HCT116 (cell line): ENCODE data around the gene KIF18B. TPM values are rescaled to one million over a fixed set of nuclear protein-coding genes. Genes with fewer than 3 reads are reported as not detected.

Source experiments
- ATAC-seq: fragments of 200-7000 bp; cut with Tn5 transposase; 2 replicates; pipeline ENCODE4 v1.9.1; 2020; ENCODE audit warnings: mild to moderate bottlenecking, moderate library complexity
- BruUV-seq: library from RNA; stranded (reverse); fragments of 400-500 nt; replicated peaks from 2 replicates; lab custom pipeline; 2021; lab: Mats Ljungman, UMichigan
- CTCF ChIA-PET: fragments of 300-600 bp; sonication (Branson Sonifier 250); formaldehyde crosslinking; loops from one replicate; lab custom pipeline; 2021; ENCODE audit warnings: antibody characterized with exemption; lab: Charles Lee
- POLR2A ChIA-PET: fragments of 300-600, 350-600 bp; sonication (Branson Sonifier 250); formaldehyde crosslinking; loops from one replicate; lab custom pipeline; 2021; ENCODE audit warnings: antibody characterized with exemption; lab: Charles Lee
- RAD21 ChIA-PET, 2 experiments: fragments of 300-600 bp; sonication (Branson Sonifier 250); formaldehyde crosslinking; loops; one replicate each; lab custom pipeline; 2023; ENCODE audit warnings: low total read pairs in 2 of 2; ENCODE audit not compliant: uncharacterized antibody in 2 of 2, unreplicated experiment in 2 of 2, low non-redundant PET in 1 of 2; lab: Charles Lee
- DNase-seq: peaks from one replicate; pipeline ENCODE4 v3.0.0-alpha.2; 2010; ENCODE audit warnings: low read depth, low spot score
- H2AFZ ChIP-seq: fragments of 200-600 bp; shearing (Covaris generic), sonication (generic); 2 replicates; pipeline ENCODE4 v1.6.1; 2017; ENCODE audit warnings: low read depth, mixed run types, mixed read lengths, antibody characterized with exemption, low read length; ENCODE audit not compliant: poor library complexity, severe bottlenecking
- H3K27ac ChIP-seq: 2 replicates; pipeline ENCODE4 v1.5.1; 2012; ENCODE audit warnings: low read depth, low read length
- H3K27me3 ChIP-seq: fragments of 200-600 bp; sonication (generic); 2 replicates; pipeline ENCODE4 v1.6.1; 2016; ENCODE audit warnings: mixed run types, low read length, mixed read lengths; ENCODE audit not compliant: insufficient read depth
- H3K36me3 ChIP-seq, 2 experiments: fragments of 200-500 bp in 1 of 2; fragments of 200-600 bp in 1 of 2; sonication (Bioruptor generic) in 1 of 2; sonication (generic) in 1 of 2; 2 replicates each; pipeline versions ENCODE4 v1.5.1 to v1.6.1; 2014 to 2016; ENCODE audit warnings: low read length in 2 of 2, inconsistent platforms in 1 of 2, mixed read lengths in 1 of 2, mixed run types in 1 of 2; ENCODE audit not compliant: insufficient read depth in 2 of 2, control insufficient read depth in 1 of 2
- H3K4me1 ChIP-seq, 2 experiments: fragments of 200-600 bp in 1 of 2; sonication (generic) in 1 of 2; 2 replicates each; pipeline versions ENCODE4 v1.5.1 to v1.6.1; 2012 to 2017; ENCODE audit warnings: low read length in 2 of 2, inconsistent platforms in 1 of 2, mild to moderate bottlenecking in 1 of 2, mixed read lengths in 1 of 2, mixed run types in 1 of 2, moderate library complexity in 1 of 2; ENCODE audit not compliant: insufficient read depth in 2 of 2, control insufficient read depth in 1 of 2
- H3K4me2 ChIP-seq: fragments of 200-600 bp; sonication (generic); 2 replicates; pipeline ENCODE4 v1.6.1; 2017; ENCODE audit warnings: mixed run types, low read length, mixed read lengths
- H3K4me3 ChIP-seq, 2 experiments: fragments of 200-600 bp in 1 of 2; sonication (generic) in 1 of 2; replicated peaks in 1 of 2; 2 replicates each; pipeline ENCODE4 v1.5.1; 2011 to 2016; ENCODE audit warnings: low read length in 2 of 2, control low read depth in 1 of 2, low read depth in 1 of 2, mild to moderate bottlenecking in 1 of 2, mixed read lengths in 1 of 2, mixed run types in 1 of 2
- H3K79me2 ChIP-seq: fragments of 200-600 bp; sonication (generic); 2 replicates; pipeline ENCODE4 v1.6.1; 2017; ENCODE audit warnings: mild to moderate bottlenecking, mixed run types, low read length, moderate library complexity, mixed read lengths; ENCODE audit not compliant: insufficient read depth
- H3K9ac ChIP-seq: fragments of 200-600 bp; sonication (generic); 2 replicates; pipeline ENCODE4 v1.6.1; 2016; ENCODE audit warnings: low read length, mixed read lengths
- H3K9me2 ChIP-seq: fragments of 200-600 bp; sonication (generic), shearing (Covaris generic); 2 replicates; pipeline ENCODE4 v1.6.1; 2017; ENCODE audit warnings: mixed run types, mild to moderate bottlenecking, moderate library complexity; ENCODE audit not compliant: insufficient read depth
- H3K9me3 ChIP-seq, 2 experiments: fragments of 200-500 bp in 1 of 2; fragments of 200-600 bp in 1 of 2; sonication (Bioruptor generic) in 1 of 2; sonication (generic) in 1 of 2; 2 replicates each; pipeline ENCODE4 v1.6.1; 2014 to 2017; ENCODE audit warnings: low read length in 2 of 2, mixed read lengths in 2 of 2, inconsistent platforms in 1 of 2, low read depth in 1 of 2, mild to moderate bottlenecking in 1 of 2, mixed run types in 1 of 2, moderate library complexity in 1 of 2; ENCODE audit not compliant: control insufficient read depth in 1 of 2, insufficient read depth in 1 of 2
- H4K20me1 ChIP-seq: fragments of 200-600 bp; sonication (generic), shearing (Covaris generic); 2 replicates; pipeline ENCODE4 v1.6.1; 2017; ENCODE audit warnings: mixed run types, mild to moderate bottlenecking, moderate library complexity; ENCODE audit not compliant: insufficient read depth
- CEBPB ChIP-seq: IDR thresholded peaks from 2 replicates; pipeline ENCODE4 v1.6.1; 2012; ENCODE audit warnings: low read depth
- EZH2 ChIP-seq: fragments of 200-600 bp; sonication (generic); IDR thresholded peaks from 2 replicates; pipeline ENCODE4 v1.6.1; 2017; ENCODE audit warnings: antibody characterized with exemption, mixed run types
- JUND ChIP-seq: IDR thresholded peaks from 2 replicates; pipeline ENCODE4 v1.6.1; 2012
- MAX ChIP-seq: IDR thresholded peaks from 2 replicates; pipeline ENCODE4 v1.6.1; 2012
- POLR2AphosphoS5 ChIP-seq: IDR thresholded peaks from 2 replicates; pipeline ENCODE4 v1.6.1; 2011; ENCODE audit warnings: mild to moderate bottlenecking, low read depth, low read length, moderate library complexity
- intact Hi-C: fragments of 100-400 bp; cut with micrococcal nuclease; formaldehyde crosslinking; loops from 2 replicates; pipeline ENCODE4 v1.10.0; 2022
- total RNA-seq: library from RNA; stranded (reverse); gene quantifications from one replicate; pipeline ENCODE4 v1.2.1, GENCODE V29; 2021; ENCODE audit not compliant: unreplicated experiment

The KIF18B gene
- total RNA-seq, 1 experiment from 2014 or later: 76.4 TPM

- H3K36me3 ChIP-seq: no peaks in the 10 kb centered on the region
- no peak for ATAC-seq
- DNase-seq: no peak
- H3K27me3 ChIP-seq: no peaks in the 10 kb centered on the region
- POLR2A ChIA-PET: no interaction called here
- no peak overlapping the region for H3K9ac ChIP-seq
- no peak for TF ChIP-seq JUND
- TF ChIP-seq, all 23 proteins: peak for 0
- Histone ChIP-seq H3K4me1 (no peaks in the 10 kb centered on the region), H3K9me3 (peaks cover 0 to 7% of the 10 kb centered on the region in 2 experiments; a peak in 1 of 4 replicates), H3K9me2 (no peaks in the 10 kb centered on the region), H3K4me3 (no peak overlapping the region), H3K4me2 (no peak overlapping the region), H4K20me1 (no peaks in the 10 kb centered on the region), H2AFZ (no peak overlapping the region), H3K27ac (no peak overlapping the region), H3K79me2 (no peaks in the 10 kb centered on the region)
- intact Hi-C loops: no loop called here
- ChIA-PET CTCF (no interaction called here), RAD21 (no interaction called here)
- BruUV-seq: no TSS peak
Measured at GRCh38 chr17:44996304-44996703, 48.7 kb upstream of the KIF18B start.

- Histone ChIP-seq H4K20me1 (no peaks in the 10 kb centered on the region), H3K4me1 (no peaks in the 10 kb centered on the region), H2AFZ (no peak overlapping the region), H3K9ac (no peak overlapping the region), H3K9me2 (no peaks in the 10 kb centered on the region), H3K36me3 (no peaks in the 10 kb centered on the region), H3K79me2 (no peaks in the 10 kb centered on the region), H3K4me3 (no peak overlapping the region), H3K4me2 (no peak overlapping the region), H3K9me3 (peaks cover 0 to 7% of the 10 kb centered on the region in 2 experiments; a peak in 1 of 4 replicates), H3K27ac (no peak overlapping the region), H3K27me3 (no peaks in the 10 kb centered on the region)
- no peak for ATAC-seq
- no peak for DNase-seq
- RAD21 ChIA-PET: no interaction called here
- POLR2A ChIA-PET: no interaction called here
- no peak for TF ChIP-seq EZH2
- TF ChIP-seq MAX: no peak
- no peak for TF ChIP-seq CEBPB
- TF ChIP-seq POLR2AphosphoS5: no peak
- CTCF ChIA-PET: no interaction called here
- intact Hi-C loops: no loop called here
- no TSS peak for BruUV-seq
Measured at GRCh38 chr17:44995436-44996001, 47.9 kb upstream of the KIF18B start.
